Testis (tissue), 3 donors: Measurements from ENCODE around the gene FAM83C. TPM values are rescaled to one million over a fixed set of nuclear protein-coding genes. Genes with fewer than 3 reads are reported as not detected.

Source experiments
- DNase-seq: peaks from one replicate; pipeline ENCODE4 v3.0.0-alpha.2; 2019
- H3K27ac ChIP-seq, 2 donors: fragments of 200-600 bp; sonication (generic); one replicate each; pipeline ENCODE4 v1.5.1; 2019
- H3K27me3 ChIP-seq: fragments of 200-600 bp; sonication (generic); one replicate; pipeline ENCODE4 v1.5.1; 2019
- H3K36me3 ChIP-seq: fragments of 200-600 bp; sonication (generic); one replicate; pipeline ENCODE4 v1.5.1; 2017; ENCODE audit warnings: low read depth; ENCODE audit errors: missing control alignments
- H3K4me1 ChIP-seq: fragments of 200-600 bp; sonication (generic); one replicate; pipeline ENCODE4 v1.5.1; 2019
- H3K4me3 ChIP-seq, 2 donors: fragments of 200-600 bp; sonication (generic); one replicate each; pipeline ENCODE4 v1.5.1; 2017 to 2019
- H3K9me3 ChIP-seq: fragments of 200-600 bp; sonication (generic); one replicate; pipeline ENCODE4 v1.5.1; 2017
- POLR2A ChIP-seq: fragments of 450-650 bp; IDR thresholded peaks from one replicate; pipeline ENCODE4 v1.6.1; 2017; ENCODE audit warnings: antibody characterized with exemption, mild to moderate bottlenecking, moderate library complexity
- WGBS, 2 donors: methylation state at CpG; one replicate each; pipeline ENCODE4 v1.1.5; 2018; 5-methylcytosine and 5-hydroxymethylcytosine counted together
- intact Hi-C: fragments of 100-400 bp; cut with DNase I; formaldehyde crosslinking; loops from one replicate; pipeline ENCODE4 v1.15.1; 2023; ENCODE audit warnings: low total_unique reads
- polyA plus RNA-seq: library from polyadenylated mRNA; stranded (reverse); fragments of 350-450 nt; fragmentation: Illumina TruSeq; extraction: RNeasy Lipid Tissue Mini Kit (QIAGEN cat#74804); gene quantifications from one replicate; pipeline ENCODE4 v1.2.3, GENCODE V29; 2014; ENCODE audit warnings: low read depth, low replicate concordance; ENCODE audit not compliant: insufficient read depth
- total RNA-seq, 2 donors: library from RNA; depleted of rRNA; stranded (reverse); fragments of >200 nt; gene quantifications; one replicate each; pipeline ENCODE4 v1.2.3, GENCODE V29; 2016
- TF ChIP-seq, protein P1 (sequence below), 3 experiments: fragments of 450-650 bp in 2 of 3; fragments of 200-600 bp in 1 of 3; sonication (generic) in 1 of 3; IDR thresholded peaks; one replicate each; pipeline ENCODE4 v1.5.1; 2016 to 2019; ENCODE audit warnings: antibody characterized with exemption in 3 of 3, mild to moderate bottlenecking in 2 of 3, moderate library complexity in 1 of 3

The FAM83C gene
- total and polyA plus RNA-seq, 3 donors from 2014 or later = 0.39 to 0.96 (median 0.43) TPM

- Histone ChIP-seq H3K4me1 (no peaks in the 10 kb centered on the region), H3K36me3 (no peaks in the 10 kb centered on the region), H3K9me3 (no peaks in the 10 kb centered on the region), H3K27me3 (no peaks in the 10 kb centered on the region), H3K27ac (no peak overlapping the region), H3K4me3 (no peak overlapping the region)
- DNase-seq = no peak
- 54 to 75% methylated on average over 5 to 9 of the region's 9 CpGs for WGBS, 2 donors
- no peak for TF ChIP-seq POLR2A
- TF ChIP-seq, protein P1, sequence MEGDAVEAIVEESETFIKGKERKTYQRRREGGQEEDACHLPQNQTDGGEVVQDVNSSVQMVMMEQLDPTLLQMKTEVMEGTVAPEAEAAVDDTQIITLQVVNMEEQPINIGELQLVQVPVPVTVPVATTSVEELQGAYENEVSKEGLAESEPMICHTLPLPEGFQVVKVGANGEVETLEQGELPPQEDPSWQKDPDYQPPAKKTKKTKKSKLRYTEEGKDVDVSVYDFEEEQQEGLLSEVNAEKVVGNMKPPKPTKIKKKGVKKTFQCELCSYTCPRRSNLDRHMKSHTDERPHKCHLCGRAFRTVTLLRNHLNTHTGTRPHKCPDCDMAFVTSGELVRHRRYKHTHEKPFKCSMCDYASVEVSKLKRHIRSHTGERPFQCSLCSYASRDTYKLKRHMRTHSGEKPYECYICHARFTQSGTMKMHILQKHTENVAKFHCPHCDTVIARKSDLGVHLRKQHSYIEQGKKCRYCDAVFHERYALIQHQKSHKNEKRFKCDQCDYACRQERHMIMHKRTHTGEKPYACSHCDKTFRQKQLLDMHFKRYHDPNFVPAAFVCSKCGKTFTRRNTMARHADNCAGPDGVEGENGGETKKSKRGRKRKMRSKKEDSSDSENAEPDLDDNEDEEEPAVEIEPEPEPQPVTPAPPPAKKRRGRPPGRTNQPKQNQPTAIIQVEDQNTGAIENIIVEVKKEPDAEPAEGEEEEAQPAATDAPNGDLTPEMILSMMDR (IDR thresholded peaks at IDR 0.05) = no peak
- intact Hi-C loops = loop anchor here (5.0 kb wide), 1 partner anchor 146 kb away; no protein-coding TSS in a partner anchor
Observed at GRCh38 chr20:35296101-35296554, 3.9 kb upstream of the FAM83C start.

GRCh38 chr20:35295674-35296073 lies 3.4 kb upstream of the FAM83C start:
- no peak overlapping the region for H3K27ac ChIP-seq
- H3K4me1 ChIP-seq = no peaks in the 10 kb centered on the region
- no peak overlapping the region for H3K4me3 ChIP-seq
- H3K36me3 ChIP-seq = no peaks in the 10 kb centered on the region
- DNase-seq = no peak
- intact Hi-C loops = loop anchor here (5.0 kb wide), 1 partner anchor 147 kb away; no protein-coding TSS in a partner anchor
- TF ChIP-seq, protein P1 (IDR thresholded peaks at IDR 0.05) = no peak
- no peak for TF ChIP-seq POLR2A
- 76 to 81% methylated on average over 8 of the region's 8 CpGs for WGBS, 2 donors
- H3K9me3 ChIP-seq = no peaks in the 10 kb centered on the region
- no peaks in the 10 kb centered on the region for H3K27me3 ChIP-seq

DNA sequence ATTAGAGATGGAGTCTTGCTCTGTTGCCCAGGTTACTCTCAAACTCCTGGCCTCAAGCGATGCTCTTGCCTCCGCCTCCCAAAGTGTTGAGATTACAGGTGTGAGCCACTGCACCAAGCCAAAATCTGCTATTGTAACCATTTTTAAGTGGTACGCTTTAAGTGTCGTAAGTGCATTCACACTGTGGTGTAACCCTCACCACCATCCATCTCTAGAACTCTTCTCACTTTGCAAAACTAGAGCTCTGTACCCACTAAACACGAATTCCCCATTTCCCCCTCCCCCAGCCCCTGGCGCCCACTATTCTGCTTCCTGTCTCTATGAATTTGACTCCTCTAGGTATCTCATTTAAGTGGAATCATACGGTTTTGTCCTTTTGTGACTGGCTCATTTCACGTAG lies 2.8 kb upstream of the FAM83C start:
- WGBS, 2 donors = 83 to 84% methylated on average over 8 of the region's 8 CpGs
- Histone ChIP-seq H3K36me3 (no peaks in the 10 kb centered on the region), H3K27me3 (no peaks in the 10 kb centered on the region), H3K9me3 (no peaks in the 10 kb centered on the region), H3K27ac (no peak overlapping the region), H3K4me3 (no peak overlapping the region), H3K4me1 (no peaks in the 10 kb centered on the region)
- TF ChIP-seq, protein P1 (IDR thresholded peaks at IDR 0.05) = no peak
- TF ChIP-seq POLR2A = no peak
- no peak for DNase-seq
- intact Hi-C loops = loop anchor here (5.0 kb wide), 1 partner anchor 147 kb away; no protein-coding TSS in a partner anchor

GRCh38 chr20:35294293-35294685 lies 2.1 kb upstream of the FAM83C start:
- no peak for DNase-seq
- Histone ChIP-seq H3K36me3 (no peaks in the 10 kb centered on the region), H3K9me3 (no peaks in the 10 kb centered on the region), H3K4me1 (no peaks in the 10 kb centered on the region), H3K4me3 (no peak overlapping the region), H3K27me3 (no peaks in the 10 kb centered on the region), H3K27ac (no peak overlapping the region)
- intact Hi-C loops = no loop called here
- TF ChIP-seq, protein P1 (IDR thresholded peaks at IDR 0.05) = no peak
- WGBS, 2 donors = 41 to 60% methylated on average over 5 of the region's 5 CpGs
